ENCODE measurements around the gene MOCS2. TPM values are rescaled to one million over a fixed set of nuclear protein-coding genes. Genes with fewer than 3 reads are reported as not detected.
"Not testable (repeated sequence)": the region's sequence is repeated elsewhere in the genome, so short reads cannot be mapped to it uniquely, and the experiment has no call there.

Gene MOCS2
- total and polyA plus RNA-seq, 2 donors, result 43.5 to 50.2 TPM

GRCh38 chr5:53112307-53112706, 2.8 kb upstream of the MOCS2 start:
- H3K36me3 ChIP-seq (ENCODE audit: insufficient read depth); DNase-seq (ENCODE audit: extremely low spot score); H3K4me3 ChIP-seq (ENCODE audit: low read depth, low read length); H3K27ac ChIP-seq (ENCODE audit: low read depth); H3K4me1 ChIP-seq (ENCODE audit: insufficient read depth): not testable (repeated sequence)
- WGBS, result 94% methylated on average over 6 of the region's 6 CpGs

DNA sequence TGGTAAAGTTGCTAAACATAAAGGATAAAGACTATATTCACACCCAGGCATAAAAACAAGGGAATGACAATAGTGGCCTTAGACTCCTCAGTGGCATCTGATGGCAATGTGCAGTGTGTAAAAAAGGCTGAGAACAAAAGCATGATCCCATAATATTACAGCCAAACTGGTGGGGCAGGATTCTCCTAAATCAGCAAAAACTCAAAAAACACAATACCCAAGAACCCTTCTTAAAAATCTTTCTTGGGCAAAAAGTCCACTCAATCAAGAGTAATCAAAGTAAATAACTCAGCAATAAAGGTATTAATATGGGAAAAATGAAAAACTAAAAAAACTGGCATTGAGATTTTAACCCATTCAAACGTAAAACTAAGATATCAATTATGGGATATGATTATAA, 1.6 kb upstream of the MOCS2 start:
- Histone ChIP-seq H3K4me1 (ENCODE audit: insufficient read depth) (no peaks in the 10 kb centered on the region), H3K4me3 (ENCODE audit: low read depth, low read length) (no peak overlapping the region), H3K27ac (ENCODE audit: low read depth) (no peak overlapping the region), H3K36me3 (ENCODE audit: insufficient read depth) (no peaks in the 10 kb centered on the region)
- DNase-seq (ENCODE audit: extremely low spot score), result no peak
- 95% methylated on average over 1 of the region's 1 CpG for WGBS

GRCh38 chr5:53110156-53110555, 599 bp upstream of the MOCS2 start:
- WGBS, result 23% methylated on average over 6 of the region's 6 CpGs

DNA sequence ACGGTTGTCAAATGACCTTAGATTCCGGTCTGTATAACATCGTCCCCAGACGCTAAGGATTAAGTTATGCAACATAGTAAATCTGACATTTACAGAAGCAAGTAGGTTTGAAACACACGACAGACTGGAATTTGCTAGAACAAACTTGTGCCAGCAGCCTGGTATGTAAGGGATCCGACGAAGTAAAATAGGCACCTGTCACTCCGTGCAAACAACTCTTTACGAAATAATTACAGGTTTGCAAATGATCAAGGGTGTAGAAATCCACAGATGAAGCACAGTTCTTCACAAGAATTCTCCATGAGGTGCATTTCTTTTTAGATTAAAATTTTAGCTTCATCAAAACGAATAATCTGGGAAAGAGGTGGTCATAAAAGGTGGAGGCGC, 508 bp downstream of the MOCS2 start:
- Histone ChIP-seq H3K4me1 (ENCODE audit: insufficient read depth) (no peaks in the 10 kb centered on the region), H3K4me3 (ENCODE audit: low read depth, low read length) (peak overlapping the region; percentile 83), H3K27ac (ENCODE audit: low read depth) (no peak overlapping the region), H3K36me3 (ENCODE audit: insufficient read depth) (no peaks in the 10 kb centered on the region)
- 2% methylated on average over 11 of the region's 11 CpGs for WGBS
- DNase-seq (ENCODE audit: extremely low spot score), result no peak

More at GRCh38 chr5:53110156-53110555, 599 bp upstream of the MOCS2 start:
- Histone ChIP-seq H3K36me3 (ENCODE audit: insufficient read depth) (no peaks in the 10 kb centered on the region), H3K4me3 (ENCODE audit: low read depth, low read length) (peak overlapping the region; percentile 83), H3K27ac (ENCODE audit: low read depth) (no peak overlapping the region), H3K4me1 (ENCODE audit: insufficient read depth) (no peaks in the 10 kb centered on the region)
- DNase-seq (ENCODE audit: extremely low spot score), result no peak

- WGBS, result 85% methylated on average over 5 of the region's 5 CpGs
- Histone ChIP-seq H3K4me1 (ENCODE audit: insufficient read depth) (no peaks in the 10 kb centered on the region), H3K27ac (ENCODE audit: low read depth) (no peak overlapping the region), H3K36me3 (ENCODE audit: insufficient read depth) (no peaks in the 10 kb centered on the region), H3K4me3 (ENCODE audit: low read depth, low read length) (no peak overlapping the region)
- DNase-seq (ENCODE audit: extremely low spot score), result no peak
Observed at GRCh38 chr5:53105611-53106300, 3.8 kb downstream of the MOCS2 start.

GRCh38 chr5:53100606-53101005, 9.0 kb downstream of the MOCS2 start:
- Histone ChIP-seq H3K27ac (ENCODE audit: low read depth) (no peak overlapping the region), H3K4me1 (ENCODE audit: insufficient read depth) (no peaks in the 10 kb centered on the region), H3K4me3 (ENCODE audit: low read depth, low read length) (no peak overlapping the region), H3K36me3 (ENCODE audit: insufficient read depth) (no peaks in the 10 kb centered on the region)
- no peak for DNase-seq (ENCODE audit: extremely low spot score)
- WGBS, result 75% methylated on average over 2 of the region's 2 CpGs

GRCh38 chr5:53099546-53099945, 10.0 kb downstream of the MOCS2 start:
- 73% methylated on average over 2 of the region's 2 CpGs for WGBS
- DNase-seq (ENCODE audit: extremely low spot score), result no peak
- no peak overlapping the region for H3K27ac ChIP-seq (ENCODE audit: low read depth)

DNA sequence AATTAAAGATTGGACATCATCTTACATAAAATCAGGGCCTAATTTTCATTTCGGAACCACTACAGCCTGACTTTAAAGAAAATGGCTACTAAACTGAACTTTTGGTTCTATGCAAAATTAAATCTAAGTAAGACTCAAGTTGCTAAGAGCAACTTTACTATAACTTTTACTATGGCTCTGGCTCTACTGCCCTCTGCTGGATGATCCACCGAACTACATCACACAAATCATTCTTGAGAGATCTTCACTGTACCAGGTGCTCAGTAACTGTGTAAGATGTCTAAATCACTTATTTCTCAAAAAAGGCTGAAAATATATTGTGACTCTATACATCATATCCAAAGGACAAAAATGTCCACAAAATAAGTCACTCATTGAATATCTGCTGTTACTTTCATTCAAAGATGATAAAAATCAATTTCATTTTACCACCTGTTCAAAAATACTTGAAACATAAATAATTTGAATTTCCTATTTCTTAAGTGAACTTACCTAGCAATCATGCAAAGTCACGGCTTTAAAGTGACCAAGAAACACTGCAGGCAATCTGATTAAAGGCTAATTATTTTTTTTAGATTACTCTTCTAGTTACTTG, 13.5 kb downstream of the MOCS2 start:
- Histone ChIP-seq H3K36me3 (ENCODE audit: insufficient read depth) (no peaks in the 10 kb centered on the region), H3K4me1 (ENCODE audit: insufficient read depth) (no peaks in the 10 kb centered on the region), H3K27ac (ENCODE audit: low read depth) (no peak overlapping the region), H3K4me3 (ENCODE audit: low read depth, low read length) (no peak overlapping the region)
- 17% methylated on average over 3 of the region's 3 CpGs for WGBS
- DNase-seq (ENCODE audit: extremely low spot score), result no peak

More at GRCh38 chr5:53099546-53099945, 10.0 kb downstream of the MOCS2 start:
- Histone ChIP-seq H3K4me1 (ENCODE audit: insufficient read depth) (no peaks in the 10 kb centered on the region), H3K36me3 (ENCODE audit: insufficient read depth) (no peaks in the 10 kb centered on the region), H3K4me3 (ENCODE audit: low read depth, low read length) (no peak overlapping the region)

- Histone ChIP-seq H3K27ac (ENCODE audit: low read depth) (no peak overlapping the region), H3K4me3 (ENCODE audit: low read depth, low read length) (no peak overlapping the region), H3K36me3 (ENCODE audit: insufficient read depth) (no peaks in the 10 kb centered on the region), H3K4me1 (ENCODE audit: insufficient read depth) (no peaks in the 10 kb centered on the region)
- WGBS, result 86% methylated on average over 7 of the region's 7 CpGs
- no peak for DNase-seq (ENCODE audit: extremely low spot score)
Observed at GRCh38 chr5:53095217-53095616, 14.3 kb downstream of the MOCS2 start.

GRCh38 chr5:53092242-53092641, 17.3 kb downstream of the MOCS2 start:
- no peaks in the 10 kb centered on the region for H3K36me3 ChIP-seq (ENCODE audit: insufficient read depth)
- WGBS, result 66% methylated on average over 2 of the region's 2 CpGs
- no peak for DNase-seq (ENCODE audit: extremely low spot score)
- H3K4me3 ChIP-seq (ENCODE audit: low read depth, low read length), result no peak overlapping the region
- H3K27ac ChIP-seq (ENCODE audit: low read depth), result no peak overlapping the region
- no peaks in the 10 kb centered on the region for H3K4me1 ChIP-seq (ENCODE audit: insufficient read depth)

DNA sequence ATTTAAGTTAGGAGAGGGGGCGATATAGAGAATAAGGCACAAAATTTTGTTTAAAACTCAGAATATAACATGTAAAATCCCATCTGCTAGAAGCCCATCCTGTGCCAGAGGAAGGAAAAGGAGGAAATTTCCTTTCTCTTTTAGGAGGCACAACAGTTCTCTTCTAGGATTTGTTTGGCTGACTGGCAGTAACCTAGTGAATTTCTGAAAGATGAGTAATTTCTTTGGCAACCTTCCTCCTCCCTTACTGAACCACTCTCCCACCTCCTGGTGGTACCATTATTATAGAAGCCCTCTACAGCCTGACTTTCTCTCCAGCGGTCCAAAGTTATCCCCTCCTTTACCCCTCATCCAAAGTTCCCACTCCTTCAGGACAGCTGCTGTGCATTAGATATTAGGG, 18.3 kb downstream of the MOCS2 start:
- no peak overlapping the region for H3K27ac ChIP-seq (ENCODE audit: low read depth)
- H3K4me1 ChIP-seq (ENCODE audit: insufficient read depth), result no peaks in the 10 kb centered on the region
- 71% methylated on average over 2 of the region's 2 CpGs for WGBS

GRCh38 chr5:53090229-53090628, 19.3 kb downstream of the MOCS2 start:
- WGBS, result 73% methylated on average over 5 of the region's 5 CpGs
- Histone ChIP-seq H3K36me3 (ENCODE audit: insufficient read depth) (no peaks in the 10 kb centered on the region), H3K4me3 (ENCODE audit: low read depth, low read length) (no peak overlapping the region), H3K4me1 (ENCODE audit: insufficient read depth) (no peaks in the 10 kb centered on the region), H3K27ac (ENCODE audit: low read depth) (no peak overlapping the region)
- no peak for DNase-seq (ENCODE audit: extremely low spot score)

More for the DNA sequence above, 18.3 kb downstream of the MOCS2 start:
- H3K36me3 ChIP-seq (ENCODE audit: insufficient read depth), result no peaks in the 10 kb centered on the region
- H3K4me3 ChIP-seq (ENCODE audit: low read depth, low read length), result no peak overlapping the region
- DNase-seq (ENCODE audit: extremely low spot score), result no peak

DNA sequence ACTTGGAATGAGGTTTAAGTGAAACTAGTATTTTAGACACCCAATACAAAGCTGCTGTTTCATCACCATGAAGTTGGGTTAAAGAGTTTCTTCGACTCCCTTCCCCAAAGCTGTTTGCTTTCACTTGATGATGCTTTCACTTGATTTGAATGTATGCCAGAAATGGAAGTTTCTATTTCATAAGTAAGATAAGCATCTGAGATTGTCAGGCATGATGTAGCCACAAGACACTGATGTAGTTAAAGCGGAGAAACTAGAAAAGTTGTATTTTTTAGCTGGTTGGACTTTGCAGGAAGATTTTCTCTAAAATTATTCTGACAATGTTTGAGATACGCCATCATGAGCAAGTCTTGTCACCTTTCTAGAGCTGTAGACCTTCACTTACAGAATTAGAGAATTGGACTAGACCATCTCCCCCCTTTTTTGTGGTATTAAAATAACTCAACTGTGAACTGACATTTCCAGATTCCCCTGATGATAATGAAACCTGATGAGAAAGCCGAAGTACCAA, 20.0 kb downstream of the MOCS2 start:
- no peak overlapping the region for H3K27ac ChIP-seq (ENCODE audit: low read depth)
- no peak overlapping the region for H3K4me3 ChIP-seq (ENCODE audit: low read depth, low read length)
- no peak for DNase-seq (ENCODE audit: extremely low spot score)
- H3K4me1 ChIP-seq (ENCODE audit: insufficient read depth), result no peaks in the 10 kb centered on the region
- WGBS, result 74% methylated on average over 4 of the region's 4 CpGs
- H3K36me3 ChIP-seq (ENCODE audit: insufficient read depth), result no peaks in the 10 kb centered on the region

GRCh38 chr5:53087621-53088121, 21.9 kb downstream of the MOCS2 start:
- WGBS, result 90% methylated on average over 1 of the region's 1 CpG
- Histone ChIP-seq H3K27ac (ENCODE audit: low read depth) (no peak overlapping the region), H3K4me3 (ENCODE audit: low read depth, low read length) (no peak overlapping the region), H3K4me1 (ENCODE audit: insufficient read depth) (no peaks in the 10 kb centered on the region), H3K36me3 (ENCODE audit: insufficient read depth) (no peaks in the 10 kb centered on the region)
- no peak for DNase-seq (ENCODE audit: extremely low spot score)
